PC-9 (cell line): Measurements from ENCODE around the gene PA2G4. TPM values are rescaled to one million over a fixed set of nuclear protein-coding genes. Genes with fewer than 3 reads are reported as not detected.
"Not testable (repeated sequence)": the region's sequence is repeated elsewhere in the genome, so short reads cannot be mapped to it uniquely, and the experiment has no call there.

Source experiments
- BruUV-seq: library from RNA; stranded (reverse); fragments of 400-500 nt; replicated peaks from 2 replicates; lab custom pipeline; 2021; lab: Mats Ljungman, UMichigan
- CTCF ChIA-PET: fragments of 300-600 bp; sonication (Branson Sonifier 250); formaldehyde crosslinking; loops from one replicate; lab custom pipeline; 2022; ENCODE audit warnings: antibody characterized with exemption; lab: Charles Lee
- POLR2A ChIA-PET: fragments of 300-600 bp; sonication (Branson Sonifier 250); formaldehyde crosslinking; loops from one replicate; lab custom pipeline; 2022; ENCODE audit warnings: antibody characterized with exemption; ENCODE audit not compliant: unreplicated experiment; lab: Charles Lee
- DNase-seq, 2 experiments: peaks; one replicate each; pipeline versions ENCODE4 v3.0.0 to v3.0.0-alpha.2; 2015 to 2022; ENCODE audit warnings: mixed read lengths in 1 of 2
- H2AFZ ChIP-seq: fragments of 200-600 bp; sonication (generic); 2 replicates; pipeline ENCODE4 v1.8.1; 2017; ENCODE audit warnings: antibody characterized with exemption
- H3F3A ChIP-seq: fragments of 200-600 bp; sonication (generic); 2 replicates; pipeline ENCODE4 v1.8.1; 2017; ENCODE audit warnings: antibody characterized with exemption, mild to moderate bottlenecking, low read depth; ENCODE audit not compliant: insufficient read depth
- H3K27ac ChIP-seq: fragments of 200-600 bp; sonication (generic); 2 replicates; pipeline ENCODE4 v1.6.1; 2016; ENCODE audit warnings: mixed run types
- H3K27me3 ChIP-seq: fragments of 200-600 bp; sonication (generic); 2 replicates; pipeline ENCODE4 v1.6.1; 2016; ENCODE audit warnings: low read depth, mixed run types; ENCODE audit not compliant: insufficient read depth
- H3K36me3 ChIP-seq: fragments of 200-600 bp; sonication (generic); 2 replicates; pipeline ENCODE4 v1.6.1; 2016; ENCODE audit warnings: low read depth, mixed run types
- H3K4me1 ChIP-seq: fragments of 200-600 bp; sonication (generic); replicated peaks from 2 replicates; pipeline ENCODE4 v1.6.1; 2016; ENCODE audit warnings: mixed run types; ENCODE audit not compliant: insufficient read depth
- H3K4me2 ChIP-seq: fragments of 200-600 bp; sonication (generic); 2 replicates; pipeline ENCODE4 v1.6.1; 2017; ENCODE audit warnings: mixed run types
- H3K4me3 ChIP-seq: fragments of 200-600 bp; sonication (generic); 2 replicates; pipeline ENCODE4 v1.6.1; 2016; ENCODE audit warnings: mixed run types
- H3K79me2 ChIP-seq: fragments of 200-600 bp; sonication (generic); 2 replicates; pipeline ENCODE4 v1.6.1; 2017; ENCODE audit warnings: low read depth, mixed run types
- H3K9me2 ChIP-seq: fragments of 200-600 bp; sonication (generic); 2 replicates; pipeline ENCODE4 v1.8.1; 2017; ENCODE audit warnings: mild to moderate bottlenecking; ENCODE audit not compliant: insufficient read depth
- H3K9me3 ChIP-seq: fragments of 200-600 bp; sonication (generic); 2 replicates; pipeline ENCODE4 v1.8.1; 2016; ENCODE audit warnings: low read depth; ENCODE audit not compliant: insufficient read depth
- H4K20me1 ChIP-seq: fragments of 200-600 bp; sonication (generic); 2 replicates; pipeline ENCODE4 v1.8.1; 2017; ENCODE audit not compliant: insufficient read depth
- EZH2 ChIP-seq: fragments of 200-600 bp; sonication (generic); IDR thresholded peaks from 2 replicates; pipeline ENCODE4 v1.8.0; 2017; ENCODE audit warnings: antibody characterized with exemption, low read depth
- intact Hi-C: fragments of 100-400 bp; cut with micrococcal nuclease; formaldehyde crosslinking; loops from one replicate; pipeline ENCODE4 v1.10.0; 2022; ENCODE audit not compliant: unreplicated experiment
- total RNA-seq: library from RNA; stranded (reverse); gene quantifications from 2 replicates; pipeline ENCODE4 v1.2.3, GENCODE V29; 2021
- TF ChIP-seq, protein P1 (sequence below): fragments of 200-600 bp; sonication (generic); conservative IDR thresholded peaks from 2 replicates; pipeline ENCODE4 v1.6.1; 2017; ENCODE audit warnings: mixed run types, antibody characterized with exemption, mild to moderate bottlenecking, moderate library complexity

PA2G4 gene
- total RNA-seq, 1 experiment from 2014 or later: 159 TPM

DNA sequence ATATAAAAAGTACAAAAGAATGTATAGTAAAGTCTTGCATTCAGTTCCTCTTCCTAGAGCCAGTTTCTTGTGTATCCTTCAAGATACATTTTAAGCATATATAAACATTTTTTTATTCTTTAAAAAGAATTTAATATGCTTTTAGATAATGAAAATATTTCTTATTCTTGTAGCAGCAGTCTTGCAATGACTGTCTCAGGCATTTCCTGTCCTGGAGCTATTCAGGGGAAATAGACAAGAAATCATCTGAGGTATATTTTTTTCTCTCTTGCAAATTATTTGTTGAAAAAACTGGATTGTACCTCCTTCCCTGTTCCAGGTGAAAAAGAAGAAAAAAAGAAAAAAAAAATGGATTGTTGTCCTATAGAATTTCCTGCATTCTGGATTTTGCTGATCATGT, 41.4 kb upstream of the PA2G4 start:
- Histone ChIP-seq H4K20me1 (no peaks in the 10 kb centered on the region), H3K4me1 (0 out of 2 replicates have a peak, but pooled peaks cover 3% of the 10 kb centered on the region), H3K27ac (no peak overlapping the region), H3K9me3 (no peaks in the 10 kb centered on the region), H3K4me3 (no peak overlapping the region), H3K36me3 (no peaks in the 10 kb centered on the region), H3K27me3 (no peaks in the 10 kb centered on the region), H3K79me2 (no peaks in the 10 kb centered on the region), H3F3A (peaks cover 5% of the 10 kb centered on the region; the same call in 1 of the 2 replicates), H3K4me2 (no peak overlapping the region), H2AFZ (no peak overlapping the region), H3K9me2 (no peaks in the 10 kb centered on the region)
- TF ChIP-seq, protein P1, sequence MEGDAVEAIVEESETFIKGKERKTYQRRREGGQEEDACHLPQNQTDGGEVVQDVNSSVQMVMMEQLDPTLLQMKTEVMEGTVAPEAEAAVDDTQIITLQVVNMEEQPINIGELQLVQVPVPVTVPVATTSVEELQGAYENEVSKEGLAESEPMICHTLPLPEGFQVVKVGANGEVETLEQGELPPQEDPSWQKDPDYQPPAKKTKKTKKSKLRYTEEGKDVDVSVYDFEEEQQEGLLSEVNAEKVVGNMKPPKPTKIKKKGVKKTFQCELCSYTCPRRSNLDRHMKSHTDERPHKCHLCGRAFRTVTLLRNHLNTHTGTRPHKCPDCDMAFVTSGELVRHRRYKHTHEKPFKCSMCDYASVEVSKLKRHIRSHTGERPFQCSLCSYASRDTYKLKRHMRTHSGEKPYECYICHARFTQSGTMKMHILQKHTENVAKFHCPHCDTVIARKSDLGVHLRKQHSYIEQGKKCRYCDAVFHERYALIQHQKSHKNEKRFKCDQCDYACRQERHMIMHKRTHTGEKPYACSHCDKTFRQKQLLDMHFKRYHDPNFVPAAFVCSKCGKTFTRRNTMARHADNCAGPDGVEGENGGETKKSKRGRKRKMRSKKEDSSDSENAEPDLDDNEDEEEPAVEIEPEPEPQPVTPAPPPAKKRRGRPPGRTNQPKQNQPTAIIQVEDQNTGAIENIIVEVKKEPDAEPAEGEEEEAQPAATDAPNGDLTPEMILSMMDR: no peak
- TF ChIP-seq EZH2: no peak
- no TSS peak for BruUV-seq
- intact Hi-C loops: no loop called here
- CTCF ChIA-PET: interaction anchor here (0.7 kb wide), 1 partner anchor 809 kb away, joined by 7 read pairs; no protein-coding TSS in a partner anchor
- POLR2A ChIA-PET: no interaction called here
- no peak for DNase-seq

DNA sequence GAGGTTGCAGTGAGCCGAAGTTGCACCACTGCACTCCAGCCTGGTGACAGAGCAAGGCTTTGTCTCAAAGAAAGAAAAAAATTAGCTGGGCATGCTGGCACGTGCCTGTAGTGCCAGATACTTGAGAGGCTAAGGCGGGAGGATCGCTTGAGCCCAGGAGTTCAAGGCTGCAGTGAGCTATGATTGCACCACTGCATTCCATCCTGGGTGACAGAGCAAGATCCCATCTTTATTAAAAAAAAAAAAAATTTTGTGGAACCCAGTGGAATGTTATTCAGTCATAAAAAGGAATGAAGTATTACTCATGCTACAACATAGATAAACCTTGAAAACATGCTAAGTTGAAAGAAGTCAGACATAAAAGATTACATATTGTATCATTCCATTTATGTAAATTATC, 32.7 kb upstream of the PA2G4 start:
- no TSS peak for BruUV-seq
- no peak overlapping the region for H3K27ac ChIP-seq
- H3F3A ChIP-seq: peaks cover 4% of the 10 kb centered on the region; the same call in 1 of the 2 replicates
- intact Hi-C loops: no loop called here
- H3K4me2 ChIP-seq: no peak overlapping the region
- peak in 1 of 2 experiments; percentile 58 for DNase-seq
- H2AFZ ChIP-seq: no peak overlapping the region
- no peaks in the 10 kb centered on the region for H3K27me3 ChIP-seq
- POLR2A ChIA-PET: no interaction called here
- no peaks in the 10 kb centered on the region for H4K20me1 ChIP-seq
- H3K9me3 ChIP-seq: no peaks in the 10 kb centered on the region
- H3K79me2 ChIP-seq: no peaks in the 10 kb centered on the region
- H3K4me3 ChIP-seq: no peak overlapping the region
- H3K36me3 ChIP-seq: no peaks in the 10 kb centered on the region
- no peaks in the 10 kb centered on the region for H3K9me2 ChIP-seq
- CTCF ChIA-PET: interaction anchor here (0.7 kb wide), 1 partner anchor 50 kb away, joined by 3 read pairs; no protein-coding TSS in a partner anchor
- peaks cover 4% of the 10 kb centered on the region; the same call in 1 of the 2 replicates for H3K4me1 ChIP-seq
- TF ChIP-seq, protein P1: no peak
- no peak for TF ChIP-seq EZH2

DNA sequence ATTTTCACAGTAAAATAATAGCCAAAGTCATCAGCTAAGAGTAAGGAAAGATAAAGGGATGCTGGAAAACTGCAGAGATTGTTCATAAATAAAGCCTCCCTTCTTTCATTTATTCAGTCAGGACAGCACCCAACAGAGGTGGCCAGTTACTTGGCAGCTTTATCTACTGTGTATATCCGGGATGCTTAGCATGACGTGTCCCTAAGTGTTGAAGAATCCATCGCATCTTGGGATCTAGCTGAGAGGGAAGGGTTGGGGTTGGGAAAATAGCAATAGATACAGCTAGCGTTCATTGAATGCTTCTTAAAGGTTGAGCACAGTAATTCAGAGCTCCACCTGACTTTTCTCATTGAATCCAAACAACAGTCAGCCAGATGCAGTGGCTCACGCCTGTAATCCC, 30.0 kb upstream of the PA2G4 start:
- Histone ChIP-seq H3K36me3 (no peaks in the 10 kb centered on the region), H3K4me3 (no peak overlapping the region), H3K4me2 (no peak overlapping the region), H2AFZ (no peak overlapping the region), H3K79me2 (no peaks in the 10 kb centered on the region), H3K4me1 (peaks cover 13% of the 10 kb centered on the region), H3K27me3 (no peaks in the 10 kb centered on the region), H4K20me1 (no peaks in the 10 kb centered on the region), H3K9me2 (no peaks in the 10 kb centered on the region), H3K9me3 (no peaks in the 10 kb centered on the region), H3F3A (peaks cover 17% of the 10 kb centered on the region), H3K27ac (no peak overlapping the region)
- intact Hi-C loops: no loop called here
- TF ChIP-seq EZH2: no peak
- TF ChIP-seq, protein P1: no peak
- ChIA-PET POLR2A (no interaction called here), CTCF (interaction anchor here (0.6 kb wide), 1 partner anchor 60 kb away, joined by 3 read pairs; no protein-coding TSS in a partner anchor)
- no TSS peak for BruUV-seq
- DNase-seq: no peak

DNA sequence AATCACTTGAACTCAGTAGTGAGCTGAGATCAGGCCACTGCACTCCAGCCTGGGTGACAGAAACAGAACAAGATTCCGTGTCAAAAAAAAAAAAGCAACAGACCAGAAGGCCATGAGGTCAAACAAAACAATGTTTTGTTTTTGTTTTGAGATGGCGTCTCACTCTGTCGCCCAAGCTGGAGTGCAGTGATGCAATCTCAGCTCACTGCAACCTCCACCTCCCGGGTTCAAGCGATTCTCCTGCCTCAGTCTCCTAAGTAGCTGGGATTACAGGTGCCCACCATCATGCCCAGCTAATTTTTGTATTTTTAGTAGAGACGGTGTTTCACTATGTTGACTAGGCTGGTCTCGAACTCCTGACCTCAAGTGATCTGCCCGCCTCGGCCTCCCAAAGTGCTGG, 26.4 kb upstream of the PA2G4 start:
- intact Hi-C loops: loop anchor here (2.0 kb wide), 1 partner anchor 31 kb away; no protein-coding TSS in a partner anchor
- H3K9me3 ChIP-seq, H3K27ac ChIP-seq, H2AFZ ChIP-seq, BruUV-seq, H4K20me1 ChIP-seq, H3K4me3 ChIP-seq, CTCF ChIA-PET, POLR2A ChIA-PET, H3K27me3 ChIP-seq, DNase-seq, H3K36me3 ChIP-seq, H3K9me2 ChIP-seq: not testable (repeated sequence)
- Histone ChIP-seq H3K79me2 (peaks cover 27% of the 10 kb centered on the region), H3K4me1 (peaks cover 26% of the 10 kb centered on the region), H3F3A (peaks cover 21% of the 10 kb centered on the region), H3K4me2 (peak overlapping the region; percentile 93; the same call in 1 of the 2 replicates)
